GM12874 (cell line): ENCODE measurements around the gene CRYL1.

ENCODE experiments used
- TF ChIP-seq, protein P1 (sequence below): IDR thresholded peaks from 2 replicates; pipeline ENCODE4 v1.5.1; 2011; ENCODE audit warnings: low read depth, mild to moderate bottlenecking, control low read depth, low read length, moderate library complexity; ENCODE audit not compliant: insufficient read depth

Gene CRYL1

DNA sequence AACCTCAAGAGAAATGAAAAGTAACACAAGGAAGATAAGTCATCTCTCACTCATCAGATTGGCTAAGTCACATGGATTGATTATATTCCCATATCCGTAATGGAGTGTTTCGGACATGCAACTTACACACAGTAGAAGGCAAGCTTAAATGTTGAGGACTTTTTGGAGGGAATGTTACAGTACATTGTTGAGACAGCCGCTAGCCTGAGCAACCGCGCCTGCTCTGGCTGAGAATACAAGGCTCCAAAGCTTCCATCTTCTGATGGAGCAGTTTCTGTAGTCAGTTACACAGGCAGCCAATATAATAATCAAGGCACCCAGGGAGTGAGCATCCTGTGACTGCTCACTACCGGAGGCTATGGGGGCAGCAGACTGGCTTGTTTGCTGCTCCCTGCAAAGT is 1.0 kb upstream of the CRYL1 start:
- TF ChIP-seq, protein P1, sequence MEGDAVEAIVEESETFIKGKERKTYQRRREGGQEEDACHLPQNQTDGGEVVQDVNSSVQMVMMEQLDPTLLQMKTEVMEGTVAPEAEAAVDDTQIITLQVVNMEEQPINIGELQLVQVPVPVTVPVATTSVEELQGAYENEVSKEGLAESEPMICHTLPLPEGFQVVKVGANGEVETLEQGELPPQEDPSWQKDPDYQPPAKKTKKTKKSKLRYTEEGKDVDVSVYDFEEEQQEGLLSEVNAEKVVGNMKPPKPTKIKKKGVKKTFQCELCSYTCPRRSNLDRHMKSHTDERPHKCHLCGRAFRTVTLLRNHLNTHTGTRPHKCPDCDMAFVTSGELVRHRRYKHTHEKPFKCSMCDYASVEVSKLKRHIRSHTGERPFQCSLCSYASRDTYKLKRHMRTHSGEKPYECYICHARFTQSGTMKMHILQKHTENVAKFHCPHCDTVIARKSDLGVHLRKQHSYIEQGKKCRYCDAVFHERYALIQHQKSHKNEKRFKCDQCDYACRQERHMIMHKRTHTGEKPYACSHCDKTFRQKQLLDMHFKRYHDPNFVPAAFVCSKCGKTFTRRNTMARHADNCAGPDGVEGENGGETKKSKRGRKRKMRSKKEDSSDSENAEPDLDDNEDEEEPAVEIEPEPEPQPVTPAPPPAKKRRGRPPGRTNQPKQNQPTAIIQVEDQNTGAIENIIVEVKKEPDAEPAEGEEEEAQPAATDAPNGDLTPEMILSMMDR: no peak

DNA sequence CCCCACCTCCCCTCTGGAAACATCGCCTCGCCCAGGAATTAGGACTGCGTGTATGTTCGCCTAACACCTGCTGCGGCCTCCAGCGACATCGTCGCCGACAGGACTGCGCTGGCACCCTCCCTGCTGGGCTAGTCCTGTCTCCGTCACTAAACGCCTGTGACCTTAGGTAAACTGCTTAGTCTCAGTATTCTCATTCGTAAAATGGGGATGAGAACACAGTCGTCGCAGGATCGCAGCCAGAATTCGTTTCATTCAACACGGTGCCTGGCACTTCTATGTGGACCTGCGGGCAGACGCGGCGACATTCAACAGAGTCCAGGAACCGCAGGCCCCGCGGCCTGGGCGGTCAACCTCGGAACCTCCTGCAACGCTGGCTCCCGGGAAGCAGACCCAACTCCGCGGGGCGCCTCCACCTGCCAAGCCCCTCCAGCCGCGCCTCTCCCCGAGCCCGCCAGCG is 485 bp downstream of the CRYL1 start:
- TF ChIP-seq, protein P1: no peak

DNA sequence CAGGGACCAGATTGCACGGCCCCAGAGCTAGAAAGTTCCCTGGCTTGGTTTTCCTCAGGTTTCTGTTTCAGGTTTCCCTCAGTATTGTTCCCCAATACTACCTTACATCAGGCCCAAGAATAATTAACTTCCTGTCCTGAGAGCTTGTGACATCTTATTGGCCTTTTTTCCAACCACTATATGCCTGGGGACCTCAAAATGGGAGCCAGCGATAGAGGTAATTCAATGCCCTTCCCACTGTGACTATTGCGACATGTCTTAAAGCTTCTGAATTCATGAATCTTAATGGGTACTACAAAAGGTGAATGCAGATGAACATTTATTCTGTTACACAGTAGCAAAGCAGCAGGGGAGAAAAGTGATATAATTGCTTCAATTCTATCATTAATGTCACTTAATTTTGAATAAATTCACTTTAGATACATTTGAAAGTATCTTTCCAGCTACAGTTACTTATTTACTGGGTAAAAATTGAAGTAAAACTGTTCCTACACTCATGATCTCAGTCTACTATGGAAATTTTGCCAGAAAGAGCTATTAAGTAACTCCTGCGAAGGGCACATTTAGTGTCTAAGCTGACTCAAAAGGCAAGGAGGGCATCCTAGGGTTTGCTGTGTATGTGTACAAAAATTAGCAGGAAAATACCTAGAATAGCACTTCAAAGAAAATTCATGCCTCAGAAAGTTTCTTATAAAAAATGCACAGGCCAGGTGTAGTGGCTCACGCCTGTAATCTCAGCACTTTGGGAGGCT is 4.1 kb downstream of the CRYL1 start:
- TF ChIP-seq, protein P1: no peak

DNA sequence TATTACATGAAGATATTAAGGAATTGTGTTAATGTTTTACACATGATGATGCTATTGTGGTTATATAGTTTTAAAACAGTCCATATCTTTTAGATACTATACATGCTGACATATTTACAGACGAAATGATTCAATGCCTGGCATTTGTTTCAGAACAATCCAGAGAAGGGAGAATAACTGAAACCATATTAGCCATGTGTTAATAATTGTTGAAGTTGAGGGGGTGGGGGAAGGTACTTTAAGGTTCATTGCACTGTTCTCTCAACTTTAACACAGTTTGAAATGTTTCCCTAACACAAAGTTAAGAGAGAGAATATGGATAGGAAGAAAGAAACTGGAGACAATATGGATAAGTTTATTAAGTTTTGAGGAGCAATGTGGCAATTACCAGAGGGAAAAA is 5.8 kb downstream of the CRYL1 start:
- TF ChIP-seq, protein P1: no peak

DNA sequence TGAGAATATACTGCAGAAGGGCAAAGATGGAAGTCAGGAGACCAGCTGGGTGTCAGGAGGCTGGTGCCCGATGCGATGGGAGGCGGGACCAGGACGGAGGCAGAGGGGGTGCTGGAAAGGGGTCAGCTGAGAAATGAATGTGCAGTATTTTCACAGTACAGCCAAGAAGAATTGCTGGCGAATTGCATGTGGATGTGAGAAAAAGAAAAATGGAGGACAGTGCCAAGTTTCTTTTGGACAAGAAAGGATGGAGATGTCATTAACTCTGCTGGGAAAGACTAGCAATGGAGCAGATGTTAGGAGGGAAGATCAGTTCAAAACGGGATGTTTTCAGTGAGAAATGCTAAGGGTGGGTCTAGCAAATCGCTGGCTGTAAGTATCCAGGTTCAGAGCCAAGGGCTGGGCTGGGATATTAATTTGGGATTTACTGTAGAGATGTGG is 7.0 kb downstream of the CRYL1 start:
- TF ChIP-seq, protein P1: no peak

DNA sequence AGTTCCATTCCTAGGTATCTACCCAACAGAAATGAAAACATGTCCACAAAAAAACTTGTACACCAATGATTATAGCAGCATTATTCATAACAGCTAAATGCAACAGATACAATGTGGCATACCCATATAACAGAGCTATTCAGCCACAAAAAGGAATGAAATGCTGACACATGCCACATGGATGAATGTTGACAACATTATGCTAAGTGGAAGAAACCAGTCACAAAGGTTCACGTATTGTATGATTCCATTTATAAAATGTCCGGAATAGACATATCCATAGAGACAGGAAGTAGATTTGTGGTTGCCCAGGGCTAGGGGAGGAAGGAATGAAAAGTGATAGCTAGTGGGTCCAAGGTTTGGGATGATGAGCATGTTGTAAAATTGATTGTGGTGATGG is 10.8 kb downstream of the CRYL1 start:
- TF ChIP-seq, protein P1: no peak

DNA sequence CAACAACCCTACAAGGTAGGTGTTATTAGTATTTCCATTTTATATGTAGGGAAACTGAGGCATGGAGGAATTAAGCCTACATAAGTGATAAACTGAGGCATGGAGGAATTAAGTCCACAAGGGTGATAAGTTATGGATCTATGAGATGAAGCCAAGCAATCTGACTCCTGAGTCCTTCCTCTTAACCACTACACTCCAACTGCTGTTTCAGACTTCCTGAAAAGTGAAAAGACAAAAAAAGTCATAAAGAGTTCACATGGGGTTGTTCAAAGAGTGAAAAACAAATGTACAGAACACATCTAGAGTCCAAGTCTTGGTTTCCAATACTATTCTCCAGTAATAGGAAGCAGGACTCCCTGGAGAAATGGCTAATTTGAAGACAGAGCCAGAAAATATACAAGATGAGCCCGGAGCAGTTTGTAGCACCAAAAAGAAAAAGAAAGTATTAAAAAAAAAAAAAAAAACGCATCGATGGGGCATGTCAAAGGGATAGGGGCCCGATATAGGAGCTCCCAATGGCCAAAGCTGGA is 12.1 kb downstream of the CRYL1 start:
- TF ChIP-seq, protein P1: no peak
